Endothelial cell of umbilical vein (primary cell): Measurements from ENCODE around the gene OSBPL5. TPM values are rescaled to one million over a fixed set of nuclear protein-coding genes. Genes with fewer than 3 reads are reported as not detected.

ENCODE experiments used
- BruUV-seq: library from RNA; stranded (reverse); fragments of 400-500 nt; replicated peaks from 2 replicates; lab custom pipeline; 2021; lab: Mats Ljungman, UMichigan
- CTCF ChIA-PET: fragments of 300-600, 350-600 bp; sonication (Branson Sonifier 250); formaldehyde crosslinking; loops from one replicate; lab custom pipeline; 2021; ENCODE audit warnings: antibody characterized with exemption, inconsistent platforms; lab: Charles Lee
- POLR2A ChIA-PET: fragments of 300-600, 350-600 bp; sonication (Branson Sonifier 250); formaldehyde crosslinking; loops from one replicate; lab custom pipeline; 2021; ENCODE audit warnings: antibody characterized with exemption, inconsistent platforms; lab: Charles Lee
- DNase-seq: peaks from one replicate; pipeline ENCODE4 v3.0.0-alpha.2; 2011; ENCODE audit warnings: low read depth, low spot score
- FAIRE-seq: peaks from 2 replicates; lab custom pipeline; 2011; peaks lifted over from hg19 to GRCh38; lab: Jason Lieb, UNC
- H2AFZ ChIP-seq: 2 replicates; pipeline ENCODE4 v1.6.0; 2012; ENCODE audit warnings: low read depth, low read length, control low read depth, inconsistent platforms
- H3K27ac ChIP-seq: 2 replicates; pipeline ENCODE4 v1.5.1; 2011; ENCODE audit warnings: low read depth, mild to moderate bottlenecking, control low read depth, low read length, moderate library complexity; ENCODE audit not compliant: insufficient read depth
- H3K27me3 ChIP-seq, 2 experiments: 2 replicates each; pipeline versions ENCODE4 v1.6.0 to v1.6.1; 2011; ENCODE audit warnings: low read length in 2 of 2, mixed read lengths in 1 of 2; ENCODE audit not compliant: control insufficient read depth in 2 of 2, insufficient read depth in 2 of 2
- H3K36me3 ChIP-seq, 2 experiments: 2 replicates in 1 of 2; 3 replicates in 1 of 2; pipeline ENCODE4 v1.5.1; 2011; ENCODE audit warnings: low read length in 2 of 2, mild to moderate bottlenecking in 1 of 2, moderate library complexity in 1 of 2; ENCODE audit not compliant: control insufficient read depth in 2 of 2, insufficient read depth in 2 of 2; ENCODE audit errors: extremely low read depth in 1 of 2
- H3K4me1 ChIP-seq: 3 replicates; pipeline ENCODE4 v1.5.1; 2011; ENCODE audit warnings: mild to moderate bottlenecking, low read length; ENCODE audit not compliant: control insufficient read depth, insufficient read depth; ENCODE audit errors: extremely low read depth
- H3K4me2 ChIP-seq: 2 replicates; pipeline ENCODE4 v1.6.1; 2011; ENCODE audit warnings: low read length, control low read depth, mixed read lengths; ENCODE audit not compliant: insufficient read depth
- H3K4me3 ChIP-seq, 3 experiments: fragments of 200-600 bp in 1 of 3; sonication (generic), shearing (Covaris generic) in 1 of 3; replicated peaks in 1 of 3; 2 replicates each; pipeline ENCODE4 v1.5.1; 2011 to 2016; ENCODE audit warnings: control low read depth in 3 of 3, low read length in 3 of 3, mild to moderate bottlenecking in 2 of 3, inconsistent platforms in 1 of 3, low read depth in 1 of 3, moderate library complexity in 1 of 3; ENCODE audit not compliant: insufficient read depth in 1 of 3
- H3K79me2 ChIP-seq: 2 replicates; pipeline ENCODE4 v1.6.0; 2012; ENCODE audit warnings: low read length, inconsistent platforms; ENCODE audit not compliant: control insufficient read depth, insufficient read depth
- H3K9ac ChIP-seq: replicated peaks from 2 replicates; pipeline ENCODE3; 2011; ENCODE audit warnings: low read length, control low read depth; ENCODE audit not compliant: insufficient read depth; ENCODE audit errors: extremely low read depth
- H3K9me1 ChIP-seq: replicated peaks from 3 replicates; pipeline ENCODE4 v1.6.0; 2011; ENCODE audit warnings: mild to moderate bottlenecking, low read length; ENCODE audit not compliant: control insufficient read depth, insufficient read depth; ENCODE audit errors: extremely low read depth
- H3K9me3 ChIP-seq: replicated peaks from 2 replicates; pipeline ENCODE4 v1.5.1; 2012; ENCODE audit warnings: low read length, inconsistent platforms; ENCODE audit not compliant: control insufficient read depth, insufficient read depth
- H4K20me1 ChIP-seq: replicated peaks from 2 replicates; pipeline ENCODE3; 2011; ENCODE audit warnings: mild to moderate bottlenecking, low read length; ENCODE audit not compliant: control insufficient read depth, insufficient read depth; ENCODE audit errors: extremely low read depth
- CTCF ChIP-seq, 2 donors: IDR thresholded peaks; 1 replicate in 1 of 2; 2 replicates in 1 of 2; pipeline ENCODE4 v1.5.1; 2011; ENCODE audit warnings: low read length in 2 of 2, mild to moderate bottlenecking in 2 of 2, moderate library complexity in 2 of 2, control low read depth in 1 of 2, inconsistent platforms in 1 of 2, low read depth in 1 of 2; ENCODE audit not compliant: insufficient read depth in 1 of 2; ENCODE audit errors: extremely low read depth in 1 of 2
- EZH2 ChIP-seq: IDR thresholded peaks from 2 replicates; pipeline ENCODE4 v1.6.1; 2012; ENCODE audit warnings: borderline replicate concordance, low read depth, mild to moderate bottlenecking, moderate library complexity, low read length, inconsistent platforms; ENCODE audit not compliant: severe bottlenecking
- FOS ChIP-seq: IDR thresholded peaks from 2 replicates; pipeline ENCODE4 v1.6.1; 2011; ENCODE audit warnings: mild to moderate bottlenecking, low read length, moderate library complexity, borderline replicate concordance; ENCODE audit not compliant: insufficient read depth
- GATA2 ChIP-seq: IDR thresholded peaks from 2 replicates; pipeline ENCODE4 v1.7.0; 2011; ENCODE audit warnings: low read depth, mild to moderate bottlenecking, moderate library complexity, mixed read lengths, low read length; ENCODE audit not compliant: insufficient read length, insufficient read depth
- MAX ChIP-seq: IDR thresholded peaks from 2 replicates; pipeline ENCODE4 v1.6.1; 2011; ENCODE audit not compliant: insufficient read depth, insufficient read length
- POLR2A ChIP-seq: IDR thresholded peaks from 2 replicates; pipeline ENCODE4 v1.6.1; 2012; ENCODE audit warnings: low read depth, mild to moderate bottlenecking, control low read depth, low read length
- dilution Hi-C: fragments of 300-500 bp; cut with MboI; formaldehyde crosslinking; loops from one replicate; pipeline ENCODE4 v1.15.0; 2019; ENCODE audit warnings: low sequenced_read_pairs; ENCODE audit not compliant: extremely low pct_ligation_motif_present
- intact Hi-C: fragments of 100-400 bp; cut with micrococcal nuclease; formaldehyde crosslinking; loops from one replicate; pipeline ENCODE4 v1.10.0; 2022
- polyA plus RNA-seq, 4 experiments: library from polyadenylated mRNA; depleted of rRNA in 3 of 4; stranded (reverse) in 3 of 4; unstranded in 1 of 4; fragments of >200 nt; gene quantifications; 2 replicates each; pipeline versions ENCODE4 v1.2.1 to v1.2.3, GENCODE V29; 2011 to 2012; ENCODE audit warnings: missing spikeins in 1 of 4
- total RNA-seq: library from RNA; stranded (reverse); gene quantifications from 2 replicates; pipeline ENCODE4 v1.2.3, GENCODE V29; 2021

The OSBPL5 gene
- total and polyA plus RNA-seq, 2 donors (not counting 3 experiments of a cell fraction or from before 2014, with no cell fraction given): 8.7 to 37.7 TPM

- Histone ChIP-seq H3K9me3 (no peaks in the 10 kb centered on the region), H3K27ac (no peak overlapping the region), H3K4me3 (no peak overlapping the region), H3K4me1 (peaks cover 25% of the 10 kb centered on the region), H3K27me3 (no peaks in the 10 kb centered on the region), H3K9me1 (no peaks in the 10 kb centered on the region), H3K9ac (no peak overlapping the region), H2AFZ (no peak overlapping the region), H4K20me1 (no peaks in the 10 kb centered on the region), H3K79me2 (no peaks in the 10 kb centered on the region), H3K36me3 (peaks cover 5 to 12% of the 10 kb centered on the region in 2 experiments), H3K4me2 (no peak overlapping the region)
- TF ChIP-seq POLR2A (no peak), EZH2 (no peak), FOS (no peak), CTCF (IDR thresholded peaks at IDR 0.05; ENCODE audit: extremely low read depth in 1 of 2, insufficient read depth in 1 of 2, low read depth in 1 of 2, low read length in 2 of 2) (no peak), MAX (no peak), GATA2 (no peak)
- ChIA-PET POLR2A (no interaction called here), CTCF (interaction anchor here (1.5 kb wide), 1 partner anchor 35 kb away, joined by 6 read pairs; no protein-coding TSS in a partner anchor)
- peak; percentile 16 for DNase-seq
- peak; percentile 21 for FAIRE-seq
- intact Hi-C loops: no loop called here
- no TSS peak for BruUV-seq
- dilution Hi-C loops: no loop called here
Observed at GRCh38 chr11:3126207-3126865, 38.8 kb downstream of the OSBPL5 start.
